Measurements from ENCODE around the gene STEAP1B. TPM values are rescaled to one million over a fixed set of nuclear protein-coding genes. Genes with fewer than 3 reads are reported as not detected.

Gene STEAP1B
- total and polyA plus RNA-seq, 2 donors (not counting 3 experiments of a cell fraction or from before 2014, with no cell fraction given) = 32.2 to 46.1 TPM

- Histone ChIP-seq H3K27me3 (ENCODE audit: control insufficient read depth in 2 of 2, insufficient read depth in 2 of 2, low read length in 2 of 2) (no peaks in the 10 kb centered on the region), H3K4me2 (ENCODE audit: insufficient read depth, low read length) (peak overlapping the region; percentile 58), H3K9me1 (replicated peaks; ENCODE audit: control insufficient read depth, extremely low read depth, insufficient read depth, low read length) (no peaks in the 10 kb centered on the region), H3K9ac (replicated peaks; ENCODE audit: extremely low read depth, insufficient read depth, low read length) (peak overlapping the region; percentile 71), H3K36me3 (ENCODE audit: control insufficient read depth in 2 of 2, extremely low read depth in 1 of 2, insufficient read depth in 2 of 2, low read length in 2 of 2) (no peaks in the 10 kb centered on the region), H2AFZ (ENCODE audit: low read depth, low read length) (no peak overlapping the region), H3K4me1 (ENCODE audit: control insufficient read depth, extremely low read depth, insufficient read depth, low read length) (peaks cover 50% of the 10 kb centered on the region), H3K9me3 (replicated peaks; ENCODE audit: control insufficient read depth, insufficient read depth, low read length) (no peaks in the 10 kb centered on the region), H3K79me2 (ENCODE audit: control insufficient read depth, insufficient read depth, low read length) (peaks cover 15% of the 10 kb centered on the region), H3K27ac (ENCODE audit: insufficient read depth, low read depth, low read length) (peak overlapping the region; percentile 92), H3K4me3 (replicated peaks in 1 of 3; ENCODE audit: insufficient read depth in 1 of 3, low read depth in 1 of 3, low read length in 3 of 3) (no peak overlapping the region), H4K20me1 (replicated peaks; ENCODE audit: control insufficient read depth, extremely low read depth, insufficient read depth, low read length) (no peaks in the 10 kb centered on the region)
- TF ChIP-seq JUN (IDR thresholded peaks at IDR 0.05; ENCODE audit: borderline replicate concordance, insufficient read depth, insufficient read length, low read depth) (peak; percentile 2), CTCF (IDR thresholded peaks at IDR 0.05; ENCODE audit: extremely low read depth in 1 of 2, insufficient read depth in 1 of 2, low read depth in 1 of 2, low read length in 2 of 2) (no peak), POLR2AphosphoS5 (IDR thresholded peaks at IDR 0.05; ENCODE audit: insufficient read depth, low read depth, low read length) (peak; percentile 84), MYC (IDR thresholded peaks at IDR 0.05; ENCODE audit: low read depth, low read length) (peak; percentile 89), GATA2 (IDR thresholded peaks at IDR 0.05; ENCODE audit: insufficient read depth, insufficient read length, low read depth, low read length) (peak; percentile 90), FOS (IDR thresholded peaks at IDR 0.05; ENCODE audit: borderline replicate concordance, insufficient read depth, low read length) (peak; percentile 56), POLR2A (IDR thresholded peaks at IDR 0.05; ENCODE audit: low read depth, low read length) (peak; percentile 48), EZH2 (IDR thresholded peaks at IDR 0.05; ENCODE audit: borderline replicate concordance, low read depth, low read length, severe bottlenecking) (no peak), MAX (IDR thresholded peaks at IDR 0.05; ENCODE audit: insufficient read depth, insufficient read length) (peak; percentile 94)
- POLR2A ChIA-PET = interaction anchor here (0.8 to 1.1 kb wide), 2 partner anchors 25 to 316 kb away, joined by 3 to 5 read pairs; no protein-coding TSS in a partner anchor
- no TSS peak for BruUV-seq (replicated peaks)
- peak; percentile 81 for DNase-seq (ENCODE audit: low read depth, low spot score)
- CTCF ChIA-PET = interaction anchor here (0.7 to 3.6 kb wide), 8 partner anchors 9 to 334 kb away, joined by 3 to 22 read pairs (median 6); no protein-coding TSS in a partner anchor
- intact Hi-C loops (cut with micrococcal nuclease) = loop anchor here (1.0 to 10.0 kb wide), 6 partner anchors 53 to 229 kb away; no protein-coding TSS in a partner anchor
- dilution Hi-C loops (cut with MboI; ENCODE audit: extremely low pct_ligation_motif_present, low sequenced_read_pairs) = no loop called here
- FAIRE-seq = peak; percentile 91
Measured at GRCh38 chr7:22443370-22444180, 56.4 kb downstream of the STEAP1B start.
